T-helper 2 cell treated with Interferon-gamma antibody and Interleukin-4, amounts not matched to agents 5 μg/mL and 100 μg/mL, for 36 hours (primary cell): ENCODE data around the gene KRTAP2-1.
"Not testable (repeated sequence)": the region's sequence is repeated elsewhere in the genome, so short reads cannot be mapped to it uniquely, and the experiment has no call there.

Experiments
- DNase-seq: peaks from one replicate; pipeline ENCODE4 v3.0.0; 2021; ENCODE audit warnings: low spot score
- H3K27ac Mint-ChIP-seq: one replicate; pipeline ENCODE4 v1.8.0; 2021; ENCODE audit warnings: mild to moderate bottlenecking, mixed read lengths
- H3K27me3 Mint-ChIP-seq: one replicate; pipeline ENCODE4 v1.8.0; 2021; ENCODE audit warnings: low read depth, mixed read lengths
- H3K36me3 Mint-ChIP-seq: one replicate; pipeline ENCODE4 v1.8.0; 2021; ENCODE audit warnings: low read depth, mixed read lengths
- H3K4me1 Mint-ChIP-seq: one replicate; pipeline ENCODE4 v1.8.0; 2021; ENCODE audit warnings: low read depth, mixed read lengths
- H3K4me3 Mint-ChIP-seq: one replicate; pipeline ENCODE4 v1.8.0; 2022; ENCODE audit warnings: mild to moderate bottlenecking, moderate library complexity, mixed read lengths
- H3K9me3 Mint-ChIP-seq: one replicate; pipeline ENCODE4 v1.8.0; 2021; ENCODE audit warnings: mixed read lengths

The KRTAP2-1 gene

GRCh38 chr17:41042953-41043352 lies 4.2 kb downstream of the KRTAP2-1 start:
- no peak for DNase-seq
- Mint-ChIP-seq H3K27me3 (peaks cover 6% of the 10 kb centered on the region), H3K4me3 (no peak overlapping the region), H3K27ac (no peak overlapping the region), H3K9me3 (peaks cover 5% of the 10 kb centered on the region), H3K36me3 (no peaks in the 10 kb centered on the region), H3K4me1 (no peaks in the 10 kb centered on the region)

GRCh38 chr17:41040783-41041571 lies 6.1 kb downstream of the KRTAP2-1 start, which contains the start of gene KRTAP1-1:
TSS of gene KRTAP1-1 (minus strand) at chr17:41041450. CDS start at chr17:41041397, 53 bp downstream.
- H3K9me3 Mint-ChIP-seq, H3K4me1 Mint-ChIP-seq, DNase-seq, H3K36me3 Mint-ChIP-seq, H3K4me3 Mint-ChIP-seq, H3K27me3 Mint-ChIP-seq: not testable (repeated sequence)
- peak within 1 kb of the TSS; percentile 26 for H3K27ac Mint-ChIP-seq

GRCh38 chr17:41037853-41038350 lies 9.2 kb downstream of the KRTAP2-1 start:
- no peaks in the 10 kb centered on the region for H3K36me3 Mint-ChIP-seq
- H3K27me3 Mint-ChIP-seq, result peaks cover 3% of the 10 kb centered on the region
- H3K4me1 Mint-ChIP-seq, result no peaks in the 10 kb centered on the region
- no peak overlapping the region for H3K27ac Mint-ChIP-seq
- no peak overlapping the region for H3K4me3 Mint-ChIP-seq
- no peak for DNase-seq
- no peaks in the 10 kb centered on the region for H3K9me3 Mint-ChIP-seq

- H3K36me3 Mint-ChIP-seq, H3K27ac Mint-ChIP-seq, DNase-seq, H3K4me3 Mint-ChIP-seq, H3K4me1 Mint-ChIP-seq, H3K27me3 Mint-ChIP-seq, H3K9me3 Mint-ChIP-seq: not testable (repeated sequence)
These were observed 12.7 kb downstream of the KRTAP2-1 start, which contains the start of gene KRTAP1-3 for GRCh38 chr17:41034346-41034935. TSS of gene KRTAP1-3 (minus strand) at chr17:41034874. CDS start at chr17:41034821, 53 bp downstream.

- no peaks in the 10 kb centered on the region for H3K4me1 Mint-ChIP-seq
- no peak within 1 kb of the TSS for H3K27ac Mint-ChIP-seq
- peaks cover 11% of the 10 kb centered on the region for H3K27me3 Mint-ChIP-seq
- DNase-seq, result no peak
- no peaks in the 10 kb centered on the region for H3K36me3 Mint-ChIP-seq
- H3K4me3 Mint-ChIP-seq, result no peak within 1 kb of the TSS
- H3K9me3 Mint-ChIP-seq, result no peaks in the 10 kb centered on the region
These were observed 17.4 kb downstream of the KRTAP2-1 start, which contains the start of gene KRTAP1-4 for GRCh38 chr17:41029633-41030245. TSS of gene KRTAP1-4 (minus strand) at chr17:41030195. CDS start at chr17:41030078, 117 bp downstream.

- no peak for DNase-seq
- Mint-ChIP-seq H3K27ac (no peak within 1 kb of the TSS), H3K9me3 (no peaks in the 10 kb centered on the region), H3K27me3 (peaks cover 23% of the 10 kb centered on the region), H3K4me1 (no peaks in the 10 kb centered on the region), H3K4me3 (no peak within 1 kb of the TSS), H3K36me3 (no peaks in the 10 kb centered on the region)
These were observed 20.2 kb downstream of the KRTAP2-1 start, which contains the start of gene KRTAP1-5 for GRCh38 chr17:41026715-41027471. TSS of gene KRTAP1-5 (minus strand) at chr17:41027208. CDS start at chr17:41027155, 53 bp downstream.

GRCh38 chr17:41024697-41025096 lies 22.4 kb downstream of the KRTAP2-1 start:
- no peaks in the 10 kb centered on the region for H3K9me3 Mint-ChIP-seq
- peaks cover 21% of the 10 kb centered on the region for H3K27me3 Mint-ChIP-seq
- no peaks in the 10 kb centered on the region for H3K36me3 Mint-ChIP-seq
- DNase-seq, result no peak
- no peaks in the 10 kb centered on the region for H3K4me1 Mint-ChIP-seq
- no peak overlapping the region for H3K4me3 Mint-ChIP-seq
- H3K27ac Mint-ChIP-seq, result no peak overlapping the region

- Mint-ChIP-seq H3K27ac (no peak overlapping the region), H3K4me1 (no peaks in the 10 kb centered on the region), H3K4me3 (no peak overlapping the region), H3K9me3 (no peaks in the 10 kb centered on the region), H3K27me3 (peaks cover 15% of the 10 kb centered on the region), H3K36me3 (no peaks in the 10 kb centered on the region)
- DNase-seq, result no peak
These were observed 26.8 kb downstream of the KRTAP2-1 start for GRCh38 chr17:41020336-41020735.

GRCh38 chr17:41019415-41019814 lies 27.7 kb downstream of the KRTAP2-1 start:
- Mint-ChIP-seq H3K36me3 (no peaks in the 10 kb centered on the region), H3K27me3 (peaks cover 13% of the 10 kb centered on the region), H3K4me1 (no peaks in the 10 kb centered on the region), H3K27ac (no peak overlapping the region), H3K4me3 (no peak overlapping the region), H3K9me3 (no peaks in the 10 kb centered on the region)
- DNase-seq, result no peak

- DNase-seq, result no peak
- Mint-ChIP-seq H3K27ac (no peak overlapping the region), H3K4me1 (no peaks in the 10 kb centered on the region), H3K27me3 (peaks cover 9% of the 10 kb centered on the region), H3K9me3 (no peaks in the 10 kb centered on the region), H3K36me3 (no peaks in the 10 kb centered on the region), H3K4me3 (no peak overlapping the region)
These were observed 28.6 kb downstream of the KRTAP2-1 start for GRCh38 chr17:41018541-41018940.

GRCh38 chr17:41016578-41017215 lies 30.4 kb downstream of the KRTAP2-1 start:
- no peaks in the 10 kb centered on the region for H3K9me3 Mint-ChIP-seq
- no peak overlapping the region for H3K27ac Mint-ChIP-seq
- DNase-seq, result no peak
- H3K36me3 Mint-ChIP-seq, result no peaks in the 10 kb centered on the region
- H3K4me1 Mint-ChIP-seq, result no peaks in the 10 kb centered on the region
- peaks cover 2% of the 10 kb centered on the region for H3K27me3 Mint-ChIP-seq
- H3K4me3 Mint-ChIP-seq, result no peak overlapping the region

- no peaks in the 10 kb centered on the region for H3K36me3 Mint-ChIP-seq
- H3K4me1 Mint-ChIP-seq, result no peaks in the 10 kb centered on the region
- no peak for DNase-seq
- H3K9me3 Mint-ChIP-seq, result no peaks in the 10 kb centered on the region
- H3K27ac Mint-ChIP-seq, result no peak overlapping the region
- peaks cover 6% of the 10 kb centered on the region for H3K27me3 Mint-ChIP-seq
- H3K4me3 Mint-ChIP-seq, result no peak overlapping the region
These were observed 31.7 kb downstream of the KRTAP2-1 start for GRCh38 chr17:41015454-41015853.

- H3K27me3 Mint-ChIP-seq, result peaks cover 11% of the 10 kb centered on the region
- H3K4me1 Mint-ChIP-seq, result no peaks in the 10 kb centered on the region
- DNase-seq, result no peak
- H3K27ac Mint-ChIP-seq, result no peak overlapping the region
- H3K36me3 Mint-ChIP-seq, result no peaks in the 10 kb centered on the region
- no peaks in the 10 kb centered on the region for H3K9me3 Mint-ChIP-seq
- no peak overlapping the region for H3K4me3 Mint-ChIP-seq
These were observed 33.5 kb downstream of the KRTAP2-1 start for GRCh38 chr17:41013606-41014005.
